GM12873 (cell line): ENCODE data around the gene LIPM.

Source experiments
- TF ChIP-seq, protein P1 (sequence below): IDR thresholded peaks from 2 replicates; pipeline ENCODE4 v1.5.1; 2012; ENCODE audit warnings: low read depth, mild to moderate bottlenecking, moderate library complexity, low read length, control low read depth; ENCODE audit not compliant: insufficient read depth; ENCODE audit errors: missing control alignments

LIPM gene

DNA sequence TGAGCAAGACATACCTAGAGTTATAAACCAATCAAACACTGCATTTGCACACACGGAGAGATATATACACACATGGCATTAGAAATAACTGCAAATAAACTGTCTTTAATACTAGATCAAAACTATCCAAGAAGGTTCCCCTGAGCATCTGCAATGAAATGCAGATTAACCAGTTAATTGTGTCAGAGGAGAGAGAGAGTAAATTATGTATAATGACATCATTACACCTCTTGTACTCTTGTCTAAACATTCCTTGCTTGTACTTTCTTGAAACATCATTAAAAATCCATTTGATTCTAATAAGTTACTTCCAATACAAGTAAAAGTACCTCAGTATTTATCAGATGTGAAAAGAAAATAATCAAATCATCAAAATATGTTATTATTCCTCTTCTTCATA lies 48.2 kb downstream of the LIPM start:
- TF ChIP-seq, protein P1, sequence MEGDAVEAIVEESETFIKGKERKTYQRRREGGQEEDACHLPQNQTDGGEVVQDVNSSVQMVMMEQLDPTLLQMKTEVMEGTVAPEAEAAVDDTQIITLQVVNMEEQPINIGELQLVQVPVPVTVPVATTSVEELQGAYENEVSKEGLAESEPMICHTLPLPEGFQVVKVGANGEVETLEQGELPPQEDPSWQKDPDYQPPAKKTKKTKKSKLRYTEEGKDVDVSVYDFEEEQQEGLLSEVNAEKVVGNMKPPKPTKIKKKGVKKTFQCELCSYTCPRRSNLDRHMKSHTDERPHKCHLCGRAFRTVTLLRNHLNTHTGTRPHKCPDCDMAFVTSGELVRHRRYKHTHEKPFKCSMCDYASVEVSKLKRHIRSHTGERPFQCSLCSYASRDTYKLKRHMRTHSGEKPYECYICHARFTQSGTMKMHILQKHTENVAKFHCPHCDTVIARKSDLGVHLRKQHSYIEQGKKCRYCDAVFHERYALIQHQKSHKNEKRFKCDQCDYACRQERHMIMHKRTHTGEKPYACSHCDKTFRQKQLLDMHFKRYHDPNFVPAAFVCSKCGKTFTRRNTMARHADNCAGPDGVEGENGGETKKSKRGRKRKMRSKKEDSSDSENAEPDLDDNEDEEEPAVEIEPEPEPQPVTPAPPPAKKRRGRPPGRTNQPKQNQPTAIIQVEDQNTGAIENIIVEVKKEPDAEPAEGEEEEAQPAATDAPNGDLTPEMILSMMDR, result no peak

DNA sequence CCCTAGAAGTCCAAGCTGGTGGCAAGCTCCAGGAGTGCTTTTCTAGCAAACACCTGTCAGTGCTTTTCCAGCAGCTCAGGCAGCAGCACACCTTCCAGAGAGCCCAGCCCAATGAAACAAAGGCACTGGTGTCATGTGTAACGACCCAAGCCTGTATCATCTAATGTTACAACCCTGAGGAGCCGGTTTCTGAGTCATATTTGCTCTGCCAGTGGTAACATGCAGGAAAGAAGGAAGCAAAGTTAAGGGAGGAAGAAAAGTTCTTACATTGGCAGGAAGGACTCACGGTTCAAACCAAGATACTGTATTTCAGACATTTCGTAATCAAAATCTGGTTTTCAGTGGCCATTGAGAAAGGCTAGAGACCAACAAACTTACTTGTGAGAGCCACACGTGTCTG lies 49.2 kb downstream of the LIPM start, which contains the start of gene ANKRD22:
Gene ANKRD22, minus strand, starts transcription at position 139 of the 400 bp plus-strand sequence. CDS start 237 bp downstream, outside the sequence.
- TF ChIP-seq, protein P1, result no peak

DNA sequence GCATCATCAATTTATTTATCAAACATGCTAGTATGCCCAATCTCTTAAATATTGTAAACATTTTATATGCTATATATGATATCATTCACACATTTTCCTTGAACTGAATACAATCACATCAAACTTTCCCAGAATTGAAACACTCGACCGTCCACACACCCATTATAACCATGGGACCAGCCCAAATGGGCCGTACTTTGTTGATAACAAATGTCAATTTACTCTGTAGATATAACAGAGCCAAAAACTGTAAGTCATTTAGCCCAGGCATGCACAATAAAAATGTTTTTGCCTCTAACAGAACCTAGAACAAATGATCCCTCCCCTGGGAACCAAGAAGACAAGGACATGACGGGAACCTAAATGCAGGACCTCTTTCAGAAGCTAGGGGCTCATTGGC lies 49.8 kb downstream of the LIPM start:
- TF ChIP-seq, protein P1, result peak; percentile 12

DNA sequence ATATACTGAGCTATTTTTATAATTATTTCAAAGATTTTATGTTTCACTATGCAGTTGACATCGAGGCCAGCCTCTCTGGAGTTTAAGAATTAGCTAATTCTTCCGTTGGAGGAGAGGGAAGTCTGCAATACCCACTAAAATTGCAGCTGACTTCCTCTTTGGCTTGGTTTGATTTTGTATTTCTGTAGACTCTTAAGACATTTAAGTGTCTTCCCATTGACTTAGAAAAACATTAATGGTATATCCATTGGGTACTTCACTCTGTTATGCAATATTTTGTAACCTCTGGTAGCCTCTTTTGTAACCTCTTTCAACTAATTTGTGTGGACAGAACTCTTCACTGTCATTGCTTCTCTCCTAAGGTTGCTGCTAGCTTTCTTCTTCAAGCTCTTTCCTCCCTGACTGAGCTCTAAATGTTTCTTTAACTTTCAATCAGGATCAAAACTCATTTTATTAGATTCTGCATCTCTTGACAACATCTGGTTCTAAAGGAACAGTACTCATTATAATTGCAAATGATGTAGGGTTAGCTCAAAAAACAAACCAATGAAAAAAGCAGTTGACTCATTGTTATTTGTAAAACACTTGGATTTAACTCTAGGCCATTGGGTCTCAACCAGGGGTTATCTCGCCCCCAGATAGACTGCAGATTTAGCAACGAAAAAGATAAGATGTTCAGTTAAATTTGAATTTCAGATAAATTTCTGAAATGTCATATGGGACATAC lies 50.8 kb downstream of the LIPM start:
- TF ChIP-seq, protein P1, result no peak

DNA sequence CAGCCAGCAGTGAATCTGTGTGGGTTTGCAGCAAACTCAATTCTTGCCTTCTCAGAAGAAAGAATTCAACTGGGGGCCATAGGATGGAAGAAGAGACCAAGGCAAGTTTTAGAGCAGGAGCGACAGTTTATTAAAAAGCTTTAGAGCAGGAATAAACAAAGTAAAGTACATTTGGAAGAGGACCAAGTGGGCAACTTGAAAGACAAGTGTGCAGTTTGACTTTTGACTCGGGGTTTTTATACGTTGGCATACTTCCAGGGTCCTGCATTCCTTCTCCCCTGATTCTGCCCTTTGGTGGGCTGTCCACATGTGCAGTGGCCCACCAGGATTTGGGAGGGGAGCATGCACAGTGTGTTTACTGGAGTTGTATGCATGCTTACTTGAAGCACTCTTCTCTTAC lies 52.2 kb downstream of the LIPM start:
- TF ChIP-seq, protein P1, result no peak

DNA sequence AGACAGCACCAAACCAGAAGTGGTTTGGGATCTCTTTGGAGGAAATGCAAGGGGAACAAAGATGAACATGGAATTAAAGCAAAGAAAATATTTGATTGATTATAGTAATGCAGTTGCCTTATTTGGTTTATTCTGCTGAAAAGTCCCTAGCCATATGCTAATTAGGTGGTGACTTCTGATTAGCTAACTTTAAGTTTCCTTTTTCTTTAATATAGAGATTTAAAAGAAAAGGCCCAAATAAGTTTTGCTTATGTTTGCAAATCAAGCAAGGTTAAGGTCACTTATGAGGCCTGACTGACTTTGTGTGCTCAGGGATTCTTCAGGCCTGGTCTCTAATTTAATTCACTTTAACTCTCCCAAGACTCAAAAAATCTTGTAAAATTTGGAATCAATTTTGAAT lies 55.3 kb downstream of the LIPM start:
- TF ChIP-seq, protein P1, result no peak

DNA sequence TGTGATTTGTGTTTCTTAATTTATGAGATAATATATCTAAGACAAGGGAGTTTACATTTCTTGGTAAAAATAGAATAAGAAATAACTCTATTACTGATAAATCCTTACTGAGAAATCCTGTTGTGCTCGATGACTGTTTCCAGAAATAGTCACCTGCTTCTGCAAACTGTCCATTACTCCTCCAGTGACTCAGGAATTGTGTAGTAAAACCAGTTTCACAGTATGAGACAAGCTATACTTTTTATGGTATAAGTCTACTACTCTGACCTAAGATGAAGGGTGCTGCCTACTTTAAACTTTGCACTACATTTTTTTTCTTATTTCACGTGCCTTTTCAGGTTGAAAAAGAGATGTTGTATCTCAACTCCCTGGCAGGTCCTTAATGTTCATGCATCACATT lies 56.0 kb downstream of the LIPM start:
- TF ChIP-seq, protein P1, result no peak

DNA sequence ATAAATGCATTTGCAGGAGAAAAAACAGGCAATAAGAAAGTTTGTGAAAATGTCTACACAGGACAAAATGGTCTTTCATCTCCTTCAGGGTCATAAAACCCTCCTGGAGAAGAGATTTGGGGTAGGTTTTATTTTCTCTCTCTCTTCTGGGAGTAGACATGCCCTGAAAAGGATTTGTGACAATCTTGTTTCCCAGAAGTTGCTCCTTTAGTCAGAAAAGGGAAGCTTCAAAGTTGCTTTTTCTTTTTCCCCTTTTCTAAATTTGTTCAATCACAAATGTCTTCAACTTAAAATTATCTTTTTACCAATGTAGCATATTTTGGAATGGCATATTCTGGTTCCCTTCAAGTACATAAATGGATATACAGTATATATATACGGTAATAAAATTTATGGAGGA lies 58.5 kb downstream of the LIPM start:
- TF ChIP-seq, protein P1, result no peak
